ENCODE results near the gene CFAP92. TPM values are rescaled to one million over a fixed set of nuclear protein-coding genes. Genes with fewer than 3 reads are reported as not detected.

Gene CFAP92
- total RNA-seq, 1 experiment from 2014 or later: 0.92 TPM

- Mint-ChIP-seq H3K27me3 (ENCODE audit: low read depth) (peaks cover 11% of the 10 kb centered on the region), H3K36me3 (ENCODE audit: insufficient read depth in 1 of 3, low read depth in 3 of 3) (no peaks in the 10 kb centered on the region; a peak in 1 of 7 replicates), H3K9me3 (no peaks in the 10 kb centered on the region), H3K4me1 (peaks cover 9 to 17% of the 10 kb centered on the region in 2 experiments; a peak in 3 of 4 replicates), H3K27ac (no peak overlapping the region; a peak in 1 of 7 replicates), H3K4me3 (no peak overlapping the region)
- H2BK15ac ChIP-seq (ENCODE audit: low read depth, low read length): no peak overlapping the region
- no peaks in the 10 kb centered on the region for H3K79me1 ChIP-seq (ENCODE audit: insufficient read depth, low read depth, low read length, poor library complexity, severe bottlenecking)
- H3K27ac ChIP-seq (ENCODE audit: insufficient read length, low read depth, low read length): no peak overlapping the region
- no peak overlapping the region for H3K18ac ChIP-seq (ENCODE audit: insufficient read length, low read depth, low read length)
- no peak overlapping the region for H4K8ac ChIP-seq (replicated peaks; ENCODE audit: insufficient read length, low read depth, low read length)
- H2BK20ac ChIP-seq (ENCODE audit: low read depth, low read length, poor library complexity, severe bottlenecking): no peak overlapping the region
- H3K4me2 ChIP-seq (ENCODE audit: insufficient read depth, insufficient read length, low read length): no peak overlapping the region
- no peak overlapping the region for H3K14ac ChIP-seq (ENCODE audit: insufficient read depth, low read length)
- H2AK5ac ChIP-seq (ENCODE audit: insufficient read length, low read length): no peak overlapping the region
- no peak overlapping the region for H4K5ac ChIP-seq (ENCODE audit: insufficient read length, low read depth, low read length)
- no peak overlapping the region for H3K23ac ChIP-seq (ENCODE audit: insufficient read length, low read depth, low read length)
- H3K4me1 ChIP-seq (ENCODE audit: insufficient read depth, low read length): no peaks in the 10 kb centered on the region
- no peaks in the 10 kb centered on the region for H3K79me2 ChIP-seq (ENCODE audit: insufficient read depth, low read length)
- H2BK120ac ChIP-seq (ENCODE audit: low read depth, low read length, poor library complexity, severe bottlenecking): no peak overlapping the region
- no peak overlapping the region for H2BK5ac ChIP-seq (ENCODE audit: insufficient read length, low read length)
- H3K56ac ChIP-seq (ENCODE audit: insufficient read length, low read depth, low read length): no peak overlapping the region
- H3K23me2 ChIP-seq (ENCODE audit: insufficient read length, low read depth, low read length, poor library complexity, severe bottlenecking): no peaks in the 10 kb centered on the region
- no peak overlapping the region for H4K91ac ChIP-seq (ENCODE audit: insufficient read length, low read depth, low read length)
- WGBS (ENCODE audit: extremely low coverage, insufficient read length, low lambda C conversion rate): no CpG with 5 or more reads among the region's 15 CpGs
- no peak for DNase-seq
- no peak overlapping the region for H2BK12ac ChIP-seq (ENCODE audit: insufficient read length, low read depth, low read length)
- no peak overlapping the region for H3K9ac ChIP-seq (ENCODE audit: extremely low read depth, insufficient read length, low read length)
- H3K9me3 ChIP-seq (ENCODE audit: control insufficient read depth, low read depth, low read length): no peaks in the 10 kb centered on the region
- no peak overlapping the region for H2AFZ ChIP-seq (ENCODE audit: low read length)
- no peak for TF ChIP-seq CTCF (conservative IDR thresholded peaks at IDR 0.05)
- H3K4ac ChIP-seq (ENCODE audit: low read depth, low read length): no peak overlapping the region
- no peak overlapping the region for H3T11ph ChIP-seq (ENCODE audit: low read length)
- no peaks in the 10 kb centered on the region; the same call in 1 of the 2 replicates for H3K27me3 ChIP-seq (ENCODE audit: insufficient read depth, low read length)
- no peaks in the 10 kb centered on the region for H4K20me1 ChIP-seq (ENCODE audit: control insufficient read depth, insufficient read depth, insufficient read length)
Measured at GRCh38 chr3:128987302-128988100, 6.4 kb downstream of the CFAP92 start.
